Stimulated activated CD8-positive, alpha-beta memory T cell treated with anti-CD3 and anti-CD28 coated beads, Interleukin-4, amount 100 ng/mL, for 48 hours (primary cell): Measurements from ENCODE around the gene LAGE3.

Experiments
- DNase-seq: peaks from one replicate; pipeline ENCODE4 v3.0.0-alpha.2; 2020

Gene LAGE3

GRCh38 chrX:154478728-154479622, at the start of gene LAGE3:
LAGE3 (minus strand) TSS chrX:154479281; CDS start chrX:154478915, 366 bp downstream.
- peak; percentile 96 for DNase-seq

DNA sequence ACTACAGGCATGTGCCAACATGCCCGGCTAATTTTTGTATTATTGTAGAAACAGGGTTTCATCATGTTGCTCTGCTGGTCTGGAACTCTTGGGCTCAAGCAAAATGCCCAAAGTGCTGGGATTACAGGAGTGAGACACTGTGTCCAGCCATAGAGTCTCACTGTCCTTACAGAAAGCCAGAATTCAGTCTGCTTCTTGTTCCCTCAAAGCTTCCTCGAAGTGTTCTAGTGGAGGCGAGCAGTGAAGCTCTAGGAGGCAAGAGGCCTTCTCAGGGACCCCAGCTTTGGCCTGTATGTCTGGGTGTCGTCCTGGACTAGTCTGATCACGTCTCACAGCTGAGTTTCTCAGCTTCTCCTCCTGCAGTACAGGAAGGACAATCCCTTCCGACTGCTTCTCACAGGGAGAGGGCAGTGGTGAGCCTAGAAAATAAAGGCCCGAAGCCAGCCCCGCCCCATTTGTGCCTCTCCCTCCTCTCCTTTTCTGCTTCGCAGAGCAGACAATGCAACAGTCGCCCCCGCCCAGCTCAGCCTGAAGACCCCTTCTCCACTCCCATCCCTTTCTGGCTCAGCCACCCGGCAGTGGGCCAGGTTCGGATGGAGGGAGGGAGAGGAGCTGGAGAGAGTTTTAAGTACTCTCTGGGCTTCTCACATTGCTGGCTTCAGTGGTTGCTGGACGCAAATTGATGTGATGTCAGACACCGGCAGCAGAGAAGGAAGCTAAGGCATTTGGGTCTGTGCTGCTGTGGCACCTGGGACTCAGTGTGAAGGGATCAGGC, 48.0 kb upstream of the LAGE3 start:
- DNase-seq: peak; percentile 72

GRCh38 chrX:154525606-154526490, 46.8 kb upstream of the LAGE3 start:
- DNase-seq: no peak

DNA sequence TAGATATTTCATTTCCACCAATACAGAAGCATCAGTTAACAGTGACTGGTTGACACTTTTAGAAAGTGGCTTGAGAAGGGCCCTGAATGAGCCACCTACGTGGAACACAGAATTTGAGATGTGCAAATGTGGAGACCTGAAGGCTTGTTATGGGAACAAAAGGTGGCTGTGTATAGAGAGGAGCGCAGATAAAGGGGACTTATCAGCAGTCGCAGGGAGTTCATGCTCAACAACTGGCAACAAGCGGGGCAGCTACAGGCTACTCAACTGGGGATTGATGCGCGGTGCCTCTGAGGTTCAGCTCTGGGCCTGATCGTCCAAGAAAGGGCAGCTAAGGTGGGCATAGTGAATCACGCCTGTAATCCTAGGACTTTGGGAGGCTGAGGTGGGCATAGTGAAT, 40.3 kb upstream of the LAGE3 start:
- DNase-seq: no peak

- DNase-seq: no peak
These were observed 38.2 kb upstream of the LAGE3 start for GRCh38 chrX:154517101-154517781.

- DNase-seq: no peak
These were observed 37.6 kb upstream of the LAGE3 start for GRCh38 chrX:154516656-154517100.

DNA sequence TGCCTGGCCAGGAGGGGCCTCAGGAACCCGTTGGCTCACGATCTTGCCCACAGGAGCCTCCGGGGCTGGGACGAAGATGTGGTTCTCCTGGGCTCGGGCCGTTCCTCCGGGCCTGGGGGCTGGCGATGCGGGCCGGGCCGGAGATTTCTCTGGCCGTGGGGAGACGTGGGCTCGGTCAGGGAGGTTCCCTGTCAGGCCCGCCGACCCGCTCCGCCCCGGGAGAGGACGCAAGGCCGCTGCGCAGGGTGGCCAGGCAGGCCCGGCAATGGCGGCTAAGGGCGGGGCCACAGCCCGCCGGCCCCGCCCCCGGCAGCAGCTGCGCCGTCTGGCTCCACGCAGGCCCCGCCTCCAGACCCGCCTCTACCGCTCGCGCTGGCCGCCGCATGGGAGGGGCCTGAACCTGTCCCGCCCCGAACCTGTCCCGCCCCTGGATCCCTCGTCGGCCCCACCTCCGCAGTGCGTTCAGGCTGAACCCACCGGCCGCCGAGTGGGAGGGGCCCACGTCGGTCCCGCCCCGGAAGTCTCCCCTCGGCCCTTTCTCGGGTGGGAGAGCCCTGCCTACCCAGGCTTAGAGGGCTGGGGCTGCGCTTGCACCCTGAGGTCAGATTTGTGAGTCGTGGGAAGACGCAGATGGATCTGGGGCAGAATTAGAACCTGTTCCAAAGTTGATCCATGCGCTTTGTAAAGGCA, 37.0 kb upstream of the LAGE3 start, which contains the start of gene FAM3A:
FAM3A (minus strand) TSS at position 267 of the 690 bp plus-strand sequence. CDS start 460 bp downstream, outside the sequence.
- peak; percentile 94 for DNase-seq

GRCh38 chrX:154515090-154515965, 36.2 kb upstream of the LAGE3 start:
- peak; percentile 33 for DNase-seq

DNA sequence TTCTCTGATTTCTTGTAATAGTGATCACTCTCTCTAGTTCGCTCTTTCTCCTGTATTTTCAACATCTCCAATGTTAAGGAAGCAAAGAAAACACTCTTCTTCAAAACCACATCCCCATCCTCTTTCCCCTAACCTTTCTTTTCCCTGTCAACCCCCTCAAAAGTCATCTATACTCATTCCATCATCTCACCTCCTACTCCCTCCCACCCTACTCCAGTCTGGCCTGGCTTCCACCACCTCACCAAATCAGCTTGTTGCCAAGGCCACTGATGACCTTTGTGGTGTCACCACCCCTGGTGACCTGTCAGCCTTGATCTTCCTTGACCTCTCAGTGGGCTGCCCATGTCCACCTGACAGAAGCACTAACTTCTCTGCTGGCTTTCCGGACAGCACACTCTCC, 34.6 kb upstream of the LAGE3 start:
- no peak for DNase-seq

- no peak for DNase-seq
These were observed 33.9 kb upstream of the LAGE3 start for GRCh38 chrX:154512879-154513553.

DNA sequence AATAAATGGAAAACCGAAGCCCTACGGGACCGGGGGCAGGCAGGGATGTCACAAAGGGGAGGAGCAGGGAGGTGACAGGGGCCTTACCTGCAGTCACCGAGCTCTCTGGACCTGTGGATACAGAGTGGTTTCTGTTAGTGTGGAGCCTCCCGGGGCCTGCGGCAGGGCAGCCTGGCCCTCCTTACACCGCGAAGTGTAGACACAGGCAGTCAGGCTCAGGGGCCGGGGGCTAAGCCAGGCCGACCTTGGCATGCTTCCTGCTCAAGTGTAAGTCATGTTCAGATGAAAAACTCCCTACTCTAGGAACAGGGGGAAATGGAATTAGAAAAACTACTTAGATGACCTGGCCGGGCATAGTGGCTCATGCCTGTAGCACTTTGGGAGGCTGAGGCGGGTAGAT, 32.7 kb upstream of the LAGE3 start:
- no peak for DNase-seq

- no peak for DNase-seq
These were observed 30.4 kb upstream of the LAGE3 start for GRCh38 chrX:154509455-154509854.

GRCh38 chrX:154508384-154508745, 29.3 kb upstream of the LAGE3 start:
- no peak for DNase-seq

DNA sequence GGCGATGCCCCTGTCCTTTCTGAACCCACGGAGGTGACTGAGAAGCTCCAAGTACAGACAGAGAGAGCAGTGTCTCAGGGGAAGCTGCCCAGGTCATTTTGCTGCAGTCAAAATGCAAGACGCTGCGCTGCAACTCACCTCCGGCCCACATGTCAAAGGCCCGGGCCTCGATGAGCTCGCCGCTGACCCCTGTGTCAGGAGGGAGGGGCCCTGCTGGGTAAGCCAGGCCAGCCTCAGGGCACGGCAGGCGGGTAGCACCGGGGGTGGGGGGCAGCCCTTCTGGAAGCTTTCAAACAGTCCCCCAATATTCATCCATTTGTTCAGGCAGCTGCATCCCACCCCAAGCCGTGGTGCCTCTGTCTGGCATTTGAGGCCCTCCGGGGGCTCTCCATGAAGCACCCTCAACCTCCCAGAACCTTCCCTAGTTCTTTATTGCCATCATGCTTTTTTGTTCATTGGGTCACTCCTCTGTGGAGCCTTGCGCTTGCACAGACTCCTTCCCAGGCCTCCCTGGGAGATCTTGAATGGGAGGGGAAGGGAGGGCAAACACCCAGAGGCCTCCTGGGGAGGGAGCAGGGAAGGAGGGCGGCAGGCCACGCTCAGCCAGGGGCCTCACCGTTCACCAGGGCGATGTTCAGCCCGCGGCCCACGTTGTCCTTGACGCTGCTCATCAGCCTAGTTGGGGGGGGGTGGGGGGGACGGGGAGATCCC, 28.7 kb upstream of the LAGE3 start:
- no peak for DNase-seq

GRCh38 chrX:154506483-154507332, 27.6 kb upstream of the LAGE3 start:
- no peak for DNase-seq

DNA sequence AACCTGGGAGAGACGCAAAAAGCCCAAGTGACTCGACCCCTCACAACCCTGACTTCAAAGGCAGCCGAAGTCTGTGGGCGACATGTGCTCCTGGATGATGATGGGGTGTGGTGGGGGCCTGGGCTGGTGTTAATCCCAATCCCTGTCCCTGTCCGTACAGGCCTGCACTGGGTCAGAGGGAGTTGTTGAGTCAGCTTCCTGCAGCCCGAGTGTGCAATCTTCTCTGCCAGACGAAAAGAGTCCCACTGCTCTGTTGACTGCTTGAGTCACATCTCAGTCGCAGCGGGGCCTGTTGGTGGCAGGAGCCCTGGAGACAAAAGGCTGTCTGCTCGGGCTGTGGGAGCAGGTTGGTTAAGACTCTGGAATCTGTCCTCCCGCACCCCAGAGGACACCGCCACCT, 26.7 kb upstream of the LAGE3 start:
- DNase-seq: no peak

DNA sequence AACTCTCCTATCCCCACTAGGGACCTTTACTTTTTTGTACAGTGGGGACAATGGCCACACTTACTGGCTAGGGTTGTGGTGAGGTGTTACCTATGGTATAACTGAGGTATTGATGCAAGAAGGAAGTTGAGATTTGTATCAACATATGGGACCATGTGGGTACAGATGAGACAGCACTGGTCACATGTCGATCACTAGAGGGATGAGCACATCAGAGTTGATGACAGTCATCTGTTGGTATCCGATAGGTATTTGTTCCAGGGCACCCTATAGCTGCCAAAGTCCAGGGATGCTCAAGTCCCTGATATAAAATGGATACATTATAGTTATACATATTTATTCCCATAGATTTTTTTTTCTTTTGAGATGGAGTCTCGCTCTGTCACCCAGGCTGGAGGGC, 23.9 kb upstream of the LAGE3 start:
- no peak for DNase-seq

DNA sequence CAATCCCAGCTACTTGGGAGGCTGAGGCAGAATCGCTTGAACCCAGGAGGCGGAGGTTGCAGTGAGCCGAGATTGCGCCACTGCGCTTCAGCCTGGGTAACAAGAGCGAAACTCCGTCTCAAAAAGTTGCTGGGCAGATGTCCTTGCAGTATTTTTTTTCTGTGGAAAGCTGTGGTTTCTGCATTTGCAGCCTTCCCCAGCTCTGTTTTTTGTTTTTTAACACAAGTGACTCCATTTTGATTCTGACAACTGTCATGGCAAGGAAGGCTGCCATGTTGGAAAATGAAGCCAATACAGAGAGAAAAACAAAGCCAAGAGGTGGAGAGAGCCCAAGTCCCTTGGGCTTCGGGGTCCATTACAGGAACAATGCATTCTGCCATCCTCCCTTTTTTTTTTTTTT, 23.0 kb upstream of the LAGE3 start:
- no peak for DNase-seq
